Tibial artery (tissue), 4 donors: ENCODE measurements around the gene C1RL.

Experiments used
- DNase-seq, 2 donors: peaks; one replicate each; pipeline ENCODE4 v3.0.0-alpha.2; 2019
- H3K27ac ChIP-seq, 2 donors: fragments of 200-600 bp; sonication (generic) in 1 of 2; 1 replicate in 1 of 2; 2 replicates in 1 of 2; pipeline ENCODE4 v1.5.1; 2018 to 2019; ENCODE audit warnings: mild to moderate bottlenecking in 1 of 2
- H3K27me3 ChIP-seq, 2 donors: fragments of 200-600 bp; sonication (generic) in 1 of 2; one replicate each; pipeline versions ENCODE4 v1.5.1 to v1.6.0; 2016 to 2019
- H3K36me3 ChIP-seq, 3 donors: fragments of 200-600 bp; sonication (generic) in 2 of 3; one replicate each; pipeline ENCODE4 v1.5.1; 2016 to 2019; ENCODE audit warnings: mild to moderate bottlenecking in 2 of 3
- H3K4me1 ChIP-seq, 4 donors: fragments of 200-600 bp; sonication (generic) in 2 of 4; 1 replicate in 3 of 4; 2 replicates in 1 of 4; pipeline ENCODE4 v1.5.1; 2016 to 2019
- H3K4me3 ChIP-seq, 2 donors: fragments of 200-600 bp; sonication (generic) in 1 of 2; 1 replicate in 1 of 2; 2 replicates in 1 of 2; pipeline ENCODE4 v1.5.1; 2018 to 2019; ENCODE audit warnings: mild to moderate bottlenecking in 2 of 2
- H3K9me3 ChIP-seq, 3 donors: fragments of 200-600 bp; sonication (generic) in 1 of 3; one replicate each; pipeline ENCODE4 v1.5.1; 2016 to 2019
- CTCF ChIP-seq, 2 experiments: fragments of 200-600 bp in 1 of 2; fragments of 450-650 bp in 1 of 2; IDR thresholded peaks; one replicate each; pipeline ENCODE4 v1.5.1; 2017 to 2019; ENCODE audit warnings: antibody characterized with exemption in 2 of 2, mild to moderate bottlenecking in 1 of 2, moderate library complexity in 1 of 2
- intact Hi-C: fragments of 100-400 bp; cut with DNase I; formaldehyde crosslinking; loops from one replicate; pipeline ENCODE4 v1.15.0; 2023; ENCODE audit warnings: low total_unique reads

C1RL gene

DNA sequence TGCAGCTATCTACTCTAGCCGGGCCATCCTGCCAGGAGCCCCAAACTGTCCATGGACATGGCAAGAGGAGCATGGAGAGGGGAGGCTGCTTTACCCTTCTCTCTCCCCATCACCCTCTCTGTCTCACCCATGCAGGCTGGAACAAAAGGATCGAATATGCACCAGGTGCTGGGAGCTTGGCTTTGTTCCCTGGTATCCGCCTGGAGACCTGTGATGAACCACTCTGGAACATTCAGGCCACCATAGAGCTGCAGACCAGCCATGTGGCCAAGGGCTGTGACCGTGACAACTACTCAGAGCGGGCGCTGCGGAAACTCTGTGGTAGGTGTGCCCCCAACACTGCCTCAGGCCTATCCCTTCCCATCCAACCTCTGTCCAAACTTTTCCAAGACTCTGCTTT, 27.1 kb upstream of the C1RL start:
- peaks cover 0 to 3% (median under 1%) of the 10 kb centered on the region in 4 donors for H3K4me1 ChIP-seq
- no peak for DNase-seq
- no peak overlapping the region for H3K4me3 ChIP-seq
- no peaks in the 10 kb centered on the region for H3K9me3 ChIP-seq
- H3K27ac ChIP-seq, result no peak overlapping the region
- H3K36me3 ChIP-seq, result peaks cover 0 to 54% (median 16%) of the 10 kb centered on the region in 3 donors
- no peaks in the 10 kb centered on the region for H3K27me3 ChIP-seq
- intact Hi-C loops, result no loop called here
- TF ChIP-seq CTCF (IDR thresholded peaks at IDR 0.05), result no peak

GRCh38 chr12:7134396-7135166, 25.6 kb upstream of the C1RL start:
- Histone ChIP-seq H3K27me3 (no peaks in the 10 kb centered on the region), H3K27ac (no peak overlapping the region), H3K4me1 (peaks cover 0 to 16% (median 8%) of the 10 kb centered on the region in 4 donors), H3K36me3 (peaks cover 0 to 50% (median 16%) of the 10 kb centered on the region in 3 donors), H3K4me3 (no peak overlapping the region), H3K9me3 (no peaks in the 10 kb centered on the region)
- TF ChIP-seq CTCF (IDR thresholded peaks at IDR 0.05), result no peak
- intact Hi-C loops, result no loop called here
- DNase-seq, result no peak

DNA sequence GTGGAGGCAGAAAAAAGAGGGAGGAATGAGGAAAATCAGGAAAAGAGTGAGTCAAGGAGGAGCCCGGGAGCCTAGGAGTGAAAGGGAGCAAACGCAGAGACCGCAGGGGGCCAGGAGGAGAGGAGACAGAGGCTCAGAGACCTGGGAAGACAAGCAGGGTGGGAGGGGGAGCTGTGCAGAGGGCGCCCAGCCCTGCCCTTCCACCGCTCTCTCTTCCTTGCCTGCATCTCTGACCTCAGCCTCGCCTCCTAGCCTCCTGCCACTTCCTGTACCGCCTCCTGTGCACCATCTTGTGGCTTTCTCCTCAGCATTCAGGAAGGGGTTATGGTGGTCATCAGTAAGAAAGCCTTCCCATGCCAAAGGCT, 22.5 kb upstream of the C1RL start:
- Histone ChIP-seq H3K27ac (peak overlapping the region; percentile 76 to 77), H3K36me3 (peaks cover 0 to 25% (median 5%) of the 10 kb centered on the region in 3 donors)
- DNase-seq, result no peak

DNA sequence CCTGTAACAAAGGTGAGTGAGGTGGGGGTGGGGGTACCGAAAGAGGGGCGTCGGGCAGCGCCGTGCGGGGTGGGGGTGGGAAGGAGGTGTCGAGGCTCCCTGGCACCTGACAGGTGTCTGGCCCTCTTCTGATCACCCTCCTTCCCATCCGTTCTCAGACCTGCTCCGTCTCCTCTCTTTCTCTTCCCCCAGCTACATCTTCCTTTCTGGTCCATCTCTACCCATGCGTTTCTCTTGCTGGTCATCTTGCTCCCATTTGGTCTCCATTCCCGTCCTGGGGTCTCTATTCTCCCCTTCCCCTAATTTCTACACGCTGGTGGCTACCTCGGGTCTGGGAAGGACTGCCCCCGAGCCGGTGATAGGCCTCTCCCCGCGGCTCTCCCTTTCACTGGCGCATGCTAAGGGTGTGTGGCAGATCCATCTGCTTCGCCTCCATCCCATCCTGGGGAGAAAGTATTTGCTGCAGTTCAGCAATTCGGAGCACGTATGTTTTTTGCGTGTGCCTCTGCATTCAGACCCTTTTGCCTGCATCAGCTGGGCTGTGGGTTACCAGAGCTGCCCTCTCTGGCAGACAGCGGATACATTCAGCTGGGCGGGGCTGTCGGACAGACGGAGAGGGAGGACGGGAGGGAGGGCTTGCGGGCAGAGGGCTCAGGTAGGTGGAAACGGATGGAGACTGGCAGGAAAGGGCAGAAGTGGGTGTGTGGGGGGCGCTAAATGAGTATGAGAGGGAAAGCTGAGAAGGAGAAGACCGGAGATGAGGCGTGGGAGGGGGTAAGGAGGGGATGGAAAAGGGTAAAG, 21.9 kb upstream of the C1RL start:
- Histone ChIP-seq H3K27ac (peak overlapping the region; percentile 76 to 77), H3K4me1 (peaks cover 0 to 27% (median 19%) of the 10 kb centered on the region in 4 donors), H3K36me3 (peaks cover 0 to 20% (median under 1%) of the 10 kb centered on the region in 3 donors), H3K27me3 (no peaks in the 10 kb centered on the region), H3K9me3 (no peaks in the 10 kb centered on the region), H3K4me3 (peak overlapping the region; percentile 57)
- DNase-seq, result no peak
- no peak for TF ChIP-seq CTCF (IDR thresholded peaks at IDR 0.05)
- intact Hi-C loops, result no loop called here

More for the DNA sequence above, 22.5 kb upstream of the C1RL start:
- intact Hi-C loops, result no loop called here
- H3K9me3 ChIP-seq, result no peaks in the 10 kb centered on the region
- no peak for TF ChIP-seq CTCF (IDR thresholded peaks at IDR 0.05)
- H3K4me1 ChIP-seq, result peaks cover 0 to 27% (median 19%) of the 10 kb centered on the region in 4 donors
- no peak overlapping the region for H3K4me3 ChIP-seq
- no peaks in the 10 kb centered on the region for H3K27me3 ChIP-seq

- peaks cover 0 to 11% (median 0%) of the 10 kb centered on the region in 3 donors for H3K36me3 ChIP-seq
- TF ChIP-seq CTCF (IDR thresholded peaks at IDR 0.05), result no peak
- intact Hi-C loops, result no loop called here
- H3K9me3 ChIP-seq, result no peaks in the 10 kb centered on the region
- DNase-seq, result peak; percentile 70 to 89
- peak within 1 kb of the TSS; percentile 57 for H3K4me3 ChIP-seq
- H3K27me3 ChIP-seq, result no peaks in the 10 kb centered on the region
- H3K4me1 ChIP-seq, result peaks cover 0 to 27% (median 19%) of the 10 kb centered on the region in 4 donors
- H3K27ac ChIP-seq, result peak within 1 kb of the TSS; percentile 76 to 77
These were observed 21.1 kb upstream of the C1RL start, which contains the start of gene CLSTN3 for GRCh38 chr12:7129872-7130691. CLSTN3 (plus strand) TSS chr12:7130371; CDS start chr12:7130649, 278 bp downstream.
